Fibroblast of lung (primary cell): ENCODE measurements around the gene HNMT.

Experiments used
- CTCF ChIP-seq, 2 donors: IDR thresholded peaks in 1 of 2; conservative IDR thresholded peaks in 1 of 2; 1 replicate in 1 of 2; 2 replicates in 1 of 2; pipeline ENCODE4 v1.5.1; 2011 to 2012; ENCODE audit warnings: low read length in 2 of 2, control low read depth in 1 of 2, inconsistent platforms in 1 of 2, low read depth in 1 of 2, mild to moderate bottlenecking in 1 of 2
- EZH2 ChIP-seq: IDR thresholded peaks from 2 replicates; pipeline ENCODE4 v1.5.1; 2012; ENCODE audit warnings: low read length, control low read depth, mild to moderate bottlenecking; ENCODE audit errors: missing control alignments

GRCh38 chr2:138010890-138011289 is 46.6 kb downstream of the HNMT start:
- TF ChIP-seq CTCF (conservative IDR thresholded peaks at IDR 0.05 in 1 of 2, IDR thresholded peaks at IDR 0.05 in 1 of 2; ENCODE audit: low read depth in 1 of 2, low read length in 2 of 2) (no peak), EZH2 (no peak)
